Fibroblast of skin of scalp (primary cell): Measurements from ENCODE around the gene INCA1.

Source experiments
- DNase-seq: peaks from one replicate; pipeline ENCODE4 v3.0.0-alpha.2; 2013

Gene INCA1

DNA sequence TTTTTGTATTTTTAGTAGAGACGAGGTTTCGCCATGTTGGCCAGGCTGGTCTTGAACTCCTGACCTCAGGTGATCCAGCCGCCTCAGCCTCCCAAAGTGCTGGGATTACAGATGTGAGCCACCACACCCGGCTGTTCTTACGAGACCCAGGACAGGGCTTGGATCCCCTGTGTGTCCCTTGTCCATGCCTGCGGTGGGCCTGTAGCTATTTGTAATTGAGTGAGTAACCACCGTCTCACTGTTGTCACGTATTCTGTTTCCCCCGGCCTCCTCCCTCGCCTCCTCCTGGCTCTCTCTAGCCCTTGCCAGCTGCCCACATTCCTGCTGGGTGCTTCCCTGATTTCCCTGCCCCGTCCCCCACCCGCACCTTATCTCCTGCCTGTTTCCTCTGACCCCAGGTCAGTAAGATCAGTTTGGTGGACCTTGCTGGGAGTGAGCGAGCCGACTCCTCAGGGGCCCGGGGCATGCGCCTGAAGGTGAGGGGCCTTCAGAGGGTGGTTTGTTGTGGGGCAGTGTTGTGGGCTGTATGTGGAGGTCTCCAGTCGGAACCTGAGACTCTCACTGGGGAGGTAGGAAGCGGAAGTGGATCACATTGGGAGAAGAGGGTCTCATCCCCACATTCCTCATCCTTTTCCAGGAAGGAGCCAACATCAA, 6.0 kb upstream of the INCA1 start:
- no peak for DNase-seq

DNA sequence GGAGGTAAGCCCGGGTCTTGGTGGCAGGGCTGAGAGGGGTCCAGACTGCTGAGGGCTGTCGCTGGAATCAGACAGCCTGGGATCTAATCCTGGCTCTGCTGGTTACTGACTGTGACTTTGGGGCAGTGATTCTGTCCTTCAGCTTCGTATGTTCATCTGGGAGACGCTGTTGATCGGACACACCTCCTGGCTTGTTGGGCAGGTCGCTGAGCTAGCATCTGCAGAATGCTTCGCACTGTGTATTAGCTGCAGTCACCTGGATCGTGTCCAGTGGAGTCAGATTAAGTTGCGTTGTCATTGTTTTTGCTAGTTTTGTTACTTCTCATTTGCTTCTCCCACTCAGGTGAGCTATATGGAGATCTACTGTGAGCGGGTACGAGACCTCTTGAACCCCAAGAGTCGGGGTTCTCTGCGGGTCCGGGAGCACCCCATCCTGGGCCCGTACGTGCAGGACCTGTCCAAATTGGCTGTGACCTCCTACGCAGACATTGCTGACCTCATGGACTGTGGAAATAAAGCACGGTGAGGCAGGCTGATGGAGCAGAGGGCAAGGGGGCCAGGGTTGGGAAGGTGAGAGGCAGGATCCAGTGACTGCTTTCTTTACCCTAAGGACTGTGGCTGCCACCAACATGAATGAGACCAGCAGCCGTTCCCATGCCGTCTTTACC, 4.9 kb upstream of the INCA1 start:
- DNase-seq = no peak

DNA sequence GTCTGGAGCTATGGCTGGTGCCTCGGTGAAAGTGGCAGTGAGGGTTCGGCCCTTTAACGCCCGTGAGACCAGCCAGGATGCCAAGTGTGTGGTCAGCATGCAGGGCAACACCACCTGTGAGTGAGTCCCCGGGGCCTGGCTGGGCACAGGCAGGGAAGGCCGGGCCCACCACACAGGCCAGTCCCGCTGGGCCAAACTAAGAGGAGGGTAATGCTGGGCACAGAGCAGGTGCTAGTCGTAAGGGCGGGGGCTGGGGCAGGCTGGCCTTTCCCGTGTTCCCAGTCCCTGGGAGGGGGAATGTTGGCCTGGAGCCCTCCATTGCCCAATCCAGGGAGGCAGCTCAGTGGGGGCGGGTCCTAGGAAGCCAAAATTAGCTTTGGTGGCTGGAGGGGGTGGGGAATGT, 2.9 kb upstream of the INCA1 start:
- peak; percentile 27 for DNase-seq

DNA sequence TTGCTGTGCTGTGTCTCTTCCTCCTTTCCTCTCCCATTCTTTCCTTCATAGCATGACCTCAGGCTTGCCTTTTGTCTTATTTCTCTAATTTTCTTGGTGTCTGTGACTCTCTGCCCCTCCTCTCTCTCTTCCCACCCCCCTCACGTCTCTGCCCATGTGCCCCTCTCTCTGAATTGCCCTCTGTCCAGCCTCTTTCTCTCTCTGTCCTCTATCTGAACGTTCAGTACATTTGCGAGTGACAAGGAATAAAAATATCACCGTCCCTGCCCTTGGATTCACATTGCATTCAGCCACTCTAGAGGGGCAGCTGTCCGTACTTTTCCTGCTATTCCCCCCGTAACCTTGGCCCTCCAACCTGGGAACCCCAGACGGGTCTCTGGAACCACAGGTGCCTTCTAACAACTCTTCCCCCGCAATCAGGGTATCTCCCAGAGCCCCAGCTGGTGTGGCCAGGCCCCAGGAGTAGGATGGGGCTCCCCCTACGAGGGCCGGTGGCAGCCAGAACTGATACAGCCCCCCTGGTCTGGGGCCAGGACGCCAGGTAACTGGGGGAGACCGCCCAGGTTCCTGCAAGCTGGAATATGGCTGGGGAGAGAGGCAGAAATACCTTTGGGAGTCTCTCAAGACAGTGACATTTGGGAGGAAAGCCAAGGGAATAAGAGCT, 2.2 kb upstream of the INCA1 start:
- no peak for DNase-seq

DNA sequence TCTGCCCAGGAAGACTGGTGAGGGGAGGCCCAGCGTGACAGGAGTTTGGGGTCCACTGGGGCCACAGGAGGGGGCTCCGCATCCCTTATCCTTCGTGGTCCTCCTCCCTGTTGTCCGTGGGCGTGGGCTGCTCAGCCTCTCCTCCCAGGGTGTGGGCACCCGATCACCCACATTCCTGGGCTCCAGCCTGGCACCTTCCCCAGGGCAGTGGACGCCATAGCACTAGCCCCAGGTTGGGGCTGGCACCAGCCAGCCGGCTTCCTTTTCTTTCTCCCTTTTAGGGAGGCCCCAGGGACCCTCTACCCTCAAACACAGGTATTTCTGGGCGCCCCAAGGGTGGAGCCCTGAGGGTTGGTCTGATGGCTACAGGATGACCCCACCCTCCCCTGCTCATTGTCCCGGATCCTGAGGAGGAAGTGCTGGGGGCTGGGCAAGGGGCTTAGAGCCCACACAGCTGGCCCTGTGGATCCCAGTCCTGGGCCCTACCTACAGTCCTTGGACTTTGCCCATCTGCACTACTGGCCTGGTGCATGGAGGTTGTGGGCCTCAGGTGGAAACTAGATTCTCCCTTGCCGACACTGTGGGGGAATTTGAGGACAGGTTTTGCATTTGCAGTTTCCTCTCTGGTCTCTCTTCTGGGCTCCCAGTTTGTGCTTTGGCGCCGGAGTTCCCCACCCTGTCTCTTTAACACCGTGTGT, 1.6 kb upstream of the INCA1 start:
- no peak for DNase-seq

DNA sequence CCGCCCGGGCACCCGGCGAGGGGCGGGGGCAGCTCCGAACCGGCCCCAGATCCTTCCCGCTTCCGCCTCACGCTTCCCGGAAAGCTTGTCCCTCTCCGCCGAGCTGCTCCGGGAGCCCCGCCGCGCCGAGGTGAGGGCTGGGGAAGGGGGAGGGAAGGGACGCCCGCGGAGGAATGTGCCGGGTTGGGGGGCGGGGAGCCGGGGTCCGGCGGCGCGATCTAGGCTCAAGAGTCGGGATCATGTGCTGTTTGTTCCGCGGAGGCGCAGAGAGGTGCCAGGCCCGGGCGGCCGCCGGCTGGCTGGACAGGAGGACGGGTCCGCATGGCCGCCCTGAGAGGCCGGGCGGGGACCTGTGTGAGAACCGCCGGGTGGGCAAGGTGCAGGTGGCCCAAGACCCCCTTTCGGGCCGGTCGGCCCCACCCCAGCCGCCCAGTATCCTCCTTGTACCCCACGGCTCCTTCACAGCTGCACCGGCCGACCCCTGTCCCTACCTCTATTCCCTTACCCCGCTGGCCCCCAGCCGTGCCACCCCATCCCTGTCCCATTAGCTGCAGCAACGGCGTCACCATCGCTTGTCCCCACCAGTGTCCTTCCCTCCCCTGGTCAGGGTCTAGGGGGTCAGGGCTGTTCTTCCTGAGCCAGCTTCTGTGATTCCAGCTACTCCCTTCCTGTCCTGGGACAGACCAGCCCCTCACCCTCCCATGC, 857 bp upstream of the INCA1 start:
- DNase-seq = no peak

DNA sequence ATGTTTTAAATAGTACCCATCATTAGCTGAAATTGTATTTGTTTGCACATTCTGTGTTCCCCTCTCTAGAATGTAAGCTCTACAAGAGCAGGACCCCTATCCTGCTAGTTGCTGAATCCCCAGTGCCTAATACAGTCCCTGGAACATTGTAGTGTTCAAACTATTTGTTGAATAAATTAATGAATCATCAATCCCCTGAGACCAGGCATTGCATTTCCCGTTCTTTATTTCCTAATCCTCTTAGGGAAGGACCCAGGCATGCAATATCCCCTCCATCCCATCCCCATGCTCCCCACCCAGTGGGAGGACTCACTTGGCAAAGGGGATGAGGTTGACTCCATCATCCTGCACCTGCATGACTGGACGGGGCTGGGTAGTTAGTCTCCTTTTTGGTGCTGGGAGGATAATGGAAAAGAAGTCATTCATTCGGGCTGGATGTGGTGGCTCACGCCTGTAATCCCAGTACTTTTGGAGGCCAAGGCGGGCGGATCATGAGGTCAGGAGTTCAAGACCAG, 3.2 kb downstream of the INCA1 start:
- peak; percentile 21 for DNase-seq

DNA sequence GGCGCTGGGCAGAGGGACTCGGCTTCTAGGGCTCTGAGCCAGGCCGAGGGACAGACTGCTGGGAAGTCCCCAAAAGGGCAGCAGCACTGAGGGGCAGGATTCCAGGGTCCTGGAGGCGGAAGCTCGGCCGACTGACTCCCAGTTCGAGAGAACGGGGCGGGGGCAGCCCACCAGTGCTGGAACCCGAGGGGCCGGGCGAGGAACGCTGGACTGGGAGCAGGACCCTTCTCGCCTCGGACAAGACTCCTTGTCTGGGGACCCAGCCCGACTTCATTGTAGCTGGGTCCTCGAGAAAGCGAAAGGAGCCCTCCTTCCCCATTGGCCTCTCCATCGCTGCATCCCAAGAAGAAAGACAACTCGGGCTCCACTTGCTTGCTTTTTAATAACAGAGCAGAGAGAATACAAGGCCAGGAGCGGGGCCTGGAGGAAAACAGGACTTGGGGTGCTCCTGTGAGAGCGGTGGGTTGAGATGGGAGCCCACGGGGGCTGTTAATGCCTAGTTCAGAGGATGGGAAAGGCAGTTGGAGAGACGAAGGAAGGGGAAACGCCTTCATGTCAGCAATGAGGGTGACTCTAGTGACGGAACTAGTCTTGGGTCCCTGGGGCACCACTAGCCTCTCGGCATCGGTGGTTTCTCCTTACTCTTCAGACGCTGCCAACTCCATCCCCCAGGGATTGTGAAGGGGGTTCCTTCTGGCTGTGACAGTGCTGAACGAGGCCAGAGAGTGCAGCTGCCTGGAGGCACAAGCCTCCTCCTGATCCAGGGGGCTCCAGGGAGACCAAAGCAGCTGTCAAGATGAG, 9.4 kb downstream of the INCA1 start:
- DNase-seq = peak; percentile 48

DNA sequence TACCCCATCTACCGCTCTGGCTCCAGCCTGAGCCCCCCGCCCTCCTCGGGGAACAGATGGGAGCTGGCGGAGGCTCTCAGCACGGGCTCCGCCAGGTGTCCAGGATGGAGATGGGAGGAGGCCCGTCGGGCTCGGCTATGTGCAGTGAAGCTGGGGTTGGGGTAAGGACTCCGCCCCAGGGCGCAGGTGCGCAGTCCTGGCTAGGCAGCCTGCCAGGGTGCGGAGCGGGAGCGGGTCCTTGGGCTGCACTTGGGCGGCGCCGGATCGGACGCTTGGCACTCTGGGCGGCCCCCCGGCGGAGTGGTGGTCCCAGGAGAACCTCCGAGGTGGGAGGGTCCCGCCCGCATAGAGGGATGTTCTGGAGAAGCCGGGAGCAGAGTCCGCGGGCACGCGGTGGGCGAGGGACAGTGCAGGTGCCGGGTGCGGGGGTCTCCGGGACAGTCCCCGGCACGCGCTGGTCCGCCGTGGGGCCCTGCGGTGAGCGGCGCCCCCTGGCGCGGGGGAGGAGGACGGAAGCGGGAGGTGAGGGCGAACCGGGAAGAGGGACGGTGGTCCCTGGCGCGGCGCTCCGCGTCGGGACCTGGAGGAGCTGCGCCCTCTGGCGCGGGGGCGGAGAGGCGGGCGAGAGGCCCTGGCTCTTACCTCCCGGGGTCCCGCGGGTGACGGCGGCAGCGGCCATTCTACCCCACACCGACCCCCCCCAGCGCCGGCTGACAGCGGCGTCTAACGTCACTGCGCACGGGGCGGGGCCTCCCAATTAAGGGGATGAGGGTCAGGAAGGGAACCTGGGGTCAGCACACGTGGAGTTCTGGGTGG, 10.2 kb downstream of the INCA1 start, which contains the start of gene CAMTA2:
Gene CAMTA2 (minus strand): TSS at position 725 of the 816 bp plus-strand sequence. CDS start 1,453 bp downstream, outside the sequence.
- DNase-seq = peak; percentile 85

DNA sequence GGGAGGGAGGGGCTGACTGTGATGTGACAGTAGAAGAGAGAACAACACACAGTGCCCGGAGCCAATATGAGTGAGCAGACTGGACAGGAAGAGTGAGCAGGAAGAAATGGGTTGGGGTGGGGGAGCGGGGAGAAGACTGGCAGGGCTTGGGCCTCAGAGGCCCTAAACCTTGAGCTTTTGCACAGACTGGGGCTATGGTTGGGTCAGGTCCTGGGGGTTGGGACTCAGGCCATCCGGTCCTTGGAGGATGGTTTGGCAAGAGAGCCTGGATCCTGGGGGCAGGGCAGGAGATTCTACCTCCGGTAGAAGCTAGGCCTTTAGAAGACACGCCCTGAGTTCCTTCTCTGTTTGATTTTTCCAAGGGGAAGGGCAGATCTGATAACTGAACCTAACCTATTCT, 10.9 kb downstream of the INCA1 start:
- DNase-seq = no peak

DNA sequence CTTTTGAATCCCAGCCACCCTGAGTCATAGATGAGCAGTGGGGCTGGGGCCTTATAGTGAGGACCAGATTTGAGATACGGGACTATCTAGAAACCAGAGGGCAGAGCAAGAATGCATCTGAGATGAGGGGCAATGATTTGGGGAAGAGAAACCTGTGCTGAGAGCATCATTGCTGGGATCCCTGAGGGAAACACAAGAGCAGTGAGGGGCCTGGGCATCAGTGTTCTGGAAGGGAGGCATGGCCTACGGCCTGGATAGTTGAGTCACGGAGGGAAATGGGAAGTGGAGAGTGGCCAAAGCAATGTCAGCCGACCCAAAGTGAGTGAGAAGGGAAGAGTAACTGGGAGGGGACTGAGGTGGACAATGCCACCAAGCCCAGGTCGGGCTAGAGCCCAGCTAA, 15.0 kb downstream of the INCA1 start:
- DNase-seq = no peak

DNA sequence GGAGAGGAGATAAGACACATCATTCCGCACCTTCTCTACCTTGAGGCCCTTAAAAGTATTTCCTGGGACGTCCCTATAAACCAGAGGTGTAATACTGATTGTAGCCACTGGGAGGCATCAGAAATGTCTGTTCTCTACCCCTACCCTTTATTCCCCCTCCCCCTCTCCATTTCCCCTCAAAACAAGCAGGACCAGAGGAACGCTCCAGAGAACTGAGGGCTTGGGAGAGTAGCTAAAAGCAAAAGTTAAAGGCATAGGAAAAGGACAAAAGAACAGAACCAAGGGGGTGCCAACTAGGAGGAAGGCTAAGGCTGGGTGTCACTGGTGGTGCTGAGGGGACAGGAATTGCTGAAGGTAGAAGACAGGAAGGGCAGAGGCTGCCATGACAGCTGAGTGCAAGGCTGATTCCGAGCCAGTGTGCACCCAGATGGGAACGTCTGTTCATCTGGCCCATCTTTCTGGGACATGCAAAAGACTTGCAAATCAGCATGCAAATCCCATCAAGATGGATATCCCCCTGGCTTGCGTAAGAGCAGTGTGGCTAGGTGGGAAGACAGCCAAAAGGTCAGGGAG, 16.6 kb downstream of the INCA1 start:
- DNase-seq = peak; percentile 64

DNA sequence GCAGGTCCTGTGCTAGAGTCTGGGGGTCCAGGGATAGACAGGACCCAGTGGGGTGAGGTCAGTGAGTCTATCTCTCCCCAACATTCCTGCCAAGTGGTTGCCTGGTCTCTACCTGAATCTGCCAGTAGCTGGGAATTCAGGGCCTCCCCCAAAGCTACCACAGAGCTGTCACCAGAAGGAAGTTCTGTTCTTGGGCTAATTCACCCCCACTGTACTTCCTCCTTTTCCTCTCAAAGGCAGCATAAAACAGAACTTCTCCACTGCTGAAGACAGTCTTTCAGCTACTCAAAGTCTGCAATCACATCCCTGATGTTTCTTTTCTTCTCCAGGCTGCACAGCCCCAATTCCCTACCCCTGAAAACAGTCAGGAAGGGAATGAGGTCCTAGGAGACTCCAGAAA, 18.6 kb downstream of the INCA1 start:
- DNase-seq = no peak

DNA sequence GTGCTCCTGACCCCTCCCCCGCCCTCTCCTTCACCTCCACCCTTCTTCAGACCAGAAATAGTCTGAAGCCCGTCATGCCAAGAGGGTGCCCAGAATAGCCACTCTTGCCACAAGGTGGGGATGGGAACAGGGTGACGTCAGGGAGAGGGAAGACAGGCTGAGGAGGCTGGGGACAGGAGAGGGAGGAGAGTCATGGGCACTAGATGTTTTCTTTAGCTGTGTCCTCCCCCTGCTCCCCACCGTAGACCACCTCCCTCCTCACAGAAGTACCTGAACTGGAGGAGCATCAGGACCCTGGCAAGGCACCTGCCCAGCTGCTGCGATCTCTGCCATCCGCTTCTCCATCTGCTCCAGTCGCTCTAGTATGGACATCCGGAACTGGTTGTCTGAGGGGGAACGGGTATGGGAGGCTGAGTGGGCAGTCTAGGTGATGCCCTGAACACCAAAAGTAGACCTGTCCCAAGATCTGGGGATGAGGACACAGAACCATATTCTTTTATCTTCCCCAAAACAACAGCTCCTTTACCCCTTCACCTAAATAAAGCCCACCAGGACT, 23.1 kb downstream of the INCA1 start:
- no peak for DNase-seq

DNA sequence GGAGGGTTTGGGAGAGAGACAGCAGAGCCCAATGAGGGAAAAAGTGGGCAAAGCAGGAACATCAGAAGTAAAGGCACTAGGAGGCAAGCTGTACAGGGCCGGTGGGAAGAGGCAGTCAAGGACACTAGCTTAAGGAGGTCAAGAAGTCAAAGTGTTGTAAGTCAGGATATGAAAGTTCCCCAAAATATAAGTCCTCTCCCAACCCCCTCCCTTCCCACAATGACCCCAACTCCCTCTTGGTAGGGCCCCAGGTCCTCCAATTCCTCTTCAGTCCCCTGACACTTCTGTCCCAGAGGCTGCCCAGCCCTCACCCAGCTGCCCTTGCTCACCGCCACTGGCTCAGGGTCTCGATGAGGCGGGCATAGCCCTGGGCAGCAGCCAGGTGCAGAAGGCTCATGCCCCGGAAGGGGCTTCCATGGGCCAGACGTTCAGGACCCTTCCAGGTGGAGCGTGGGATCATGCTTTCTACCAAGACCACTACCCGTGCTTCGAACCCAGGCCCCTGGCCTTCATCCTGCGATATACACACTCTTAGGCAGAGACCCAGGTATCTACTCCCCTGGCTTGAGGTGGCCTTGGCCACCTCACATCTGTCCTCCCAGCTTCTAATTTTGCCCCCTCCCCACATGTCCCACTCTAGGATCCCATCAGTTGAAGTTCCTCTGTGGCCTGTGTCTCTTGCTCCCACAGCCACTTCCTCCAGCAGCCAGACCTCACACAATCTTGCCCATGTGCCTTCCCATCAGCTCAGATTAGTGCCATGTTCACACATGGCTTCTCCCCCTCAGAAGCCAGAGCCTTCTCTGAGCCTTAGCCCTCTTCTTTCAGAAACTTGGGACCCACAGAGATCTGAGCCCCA, 23.8 kb downstream of the INCA1 start:
- DNase-seq = no peak

DNA sequence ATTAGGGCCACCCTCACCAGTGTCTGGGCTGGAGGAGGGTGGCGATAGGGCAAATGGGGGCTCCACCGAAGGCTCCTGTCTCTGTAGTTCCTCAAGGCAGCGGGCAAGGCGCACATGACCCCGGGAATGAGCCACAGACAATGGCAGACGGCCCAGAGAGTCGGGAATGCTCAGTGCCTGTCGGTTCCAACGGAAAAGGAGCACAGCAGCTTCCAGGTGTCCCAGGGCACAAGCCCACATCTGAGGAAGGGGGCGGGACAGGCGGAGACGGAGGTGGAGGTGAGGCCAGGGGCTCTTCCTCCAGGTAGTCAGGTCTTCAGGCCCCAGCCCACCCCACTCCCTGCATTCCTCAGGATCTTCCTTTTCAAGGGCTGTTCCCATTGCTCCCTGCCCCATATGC, 24.6 kb downstream of the INCA1 start:
- DNase-seq = no peak

DNA sequence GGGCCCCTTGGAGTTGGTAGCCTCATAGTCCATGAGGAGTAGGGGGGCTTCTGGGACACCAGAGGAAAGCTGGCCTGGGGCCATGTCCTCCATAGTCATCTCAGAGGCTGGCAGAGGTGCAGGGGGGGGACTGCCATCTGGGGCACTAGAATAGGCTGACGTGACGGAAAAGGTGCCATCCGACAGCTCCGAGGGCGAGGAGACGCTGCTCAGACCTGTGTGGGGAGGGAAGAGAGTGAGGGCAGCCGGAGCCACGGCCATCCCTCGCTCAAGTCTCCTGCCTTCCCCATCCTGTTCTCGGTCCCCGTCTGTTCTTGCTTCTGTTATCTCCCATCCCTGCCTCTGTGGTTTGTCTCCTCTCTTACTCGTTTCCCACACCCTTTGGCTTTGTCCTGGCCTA, 25.0 kb downstream of the INCA1 start:
- no peak for DNase-seq

DNA sequence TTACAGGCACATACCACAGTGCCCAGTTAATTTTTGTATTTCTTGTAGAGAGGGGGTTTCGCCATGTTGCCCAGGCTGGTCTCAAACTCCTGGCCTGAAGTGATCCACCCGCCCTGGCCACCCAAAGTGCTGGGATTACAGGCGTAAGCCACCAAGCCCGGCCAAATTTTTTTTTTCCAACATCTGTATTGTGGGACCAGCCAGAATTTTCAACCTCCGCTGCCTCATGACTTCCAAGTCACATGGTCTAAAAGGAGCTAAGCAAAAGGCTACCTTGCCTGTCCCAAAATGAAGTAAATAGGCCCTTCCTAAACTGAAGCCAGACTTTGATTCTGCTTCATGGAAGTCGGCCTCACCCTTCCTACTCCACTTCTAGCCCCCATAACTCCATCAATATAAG, 25.5 kb downstream of the INCA1 start:
- DNase-seq = no peak

DNA sequence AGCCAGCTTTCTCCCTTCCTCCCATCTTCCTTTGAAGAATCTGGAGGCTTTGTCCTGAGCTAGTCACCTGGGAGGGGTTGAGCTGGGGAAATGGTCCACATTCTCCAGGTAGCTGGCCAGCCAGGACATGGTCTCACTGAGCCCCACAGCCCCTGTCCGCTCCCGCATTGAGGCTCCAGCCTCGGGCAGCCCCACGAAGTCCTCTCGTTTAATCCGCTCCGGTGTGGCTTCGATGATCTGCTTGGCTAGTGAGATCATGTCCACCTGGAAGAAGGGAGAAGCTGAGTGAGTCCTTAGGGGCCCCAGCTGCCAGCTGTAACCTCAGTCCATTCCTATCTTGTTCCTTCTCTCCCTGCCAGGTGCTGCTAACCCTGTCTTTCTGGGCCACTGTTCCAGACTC, 27.0 kb downstream of the INCA1 start:
- DNase-seq = no peak
